ENCODE data around the gene CADPS. TPM values are rescaled to one million over a fixed set of nuclear protein-coding genes. Genes with fewer than 3 reads are reported as not detected.

CADPS gene
- total and polyA plus RNA-seq, 9 donors, result 0.47 to 4.4 (median 1.6) TPM

GRCh38 chr3:62631488-62631887 is 243.7 kb downstream of the CADPS start:
- DNase-seq, result no peak
- Histone ChIP-seq H3K9me3 (replicated peaks; ENCODE audit: control insufficient read depth, low read depth, low read length) (no peaks in the 10 kb centered on the region), H3K27me3 (ENCODE audit: control insufficient read depth, insufficient read depth, low read length) (no peaks in the 10 kb centered on the region), H3K36me3 (ENCODE audit: control insufficient read depth, insufficient read depth, low read length) (no peaks in the 10 kb centered on the region), H3K4me1 (ENCODE audit: control insufficient read depth, insufficient read depth, low read length) (no peaks in the 10 kb centered on the region), H3K27ac (ENCODE audit: low read length) (no peak overlapping the region), H3K4me3 (ENCODE audit: low read length) (no peak overlapping the region)
- WGBS (ENCODE audit: insufficient coverage), result no CpG with 5 or more reads among the region's 2 CpGs

DNA sequence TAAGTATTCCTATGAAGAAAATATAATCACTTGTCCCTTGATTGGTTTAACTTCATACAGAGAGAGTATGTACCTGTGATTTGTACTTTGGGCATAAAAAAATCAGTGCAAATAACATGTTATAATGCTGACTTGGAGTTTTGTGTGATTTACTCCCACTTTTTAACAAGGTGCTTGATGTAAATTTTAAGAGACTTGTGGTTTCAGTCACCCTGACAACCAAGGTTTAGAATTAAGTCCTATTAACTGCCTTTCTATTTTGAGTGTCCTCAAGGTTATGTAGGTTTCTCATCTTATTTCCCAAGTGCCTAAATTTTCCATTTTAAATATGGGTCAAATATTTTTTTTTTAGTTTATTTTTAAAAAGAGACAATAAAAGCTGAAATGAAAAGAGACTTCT is 244.6 kb downstream of the CADPS start:
- H3K27ac ChIP-seq (ENCODE audit: low read length), result no peak overlapping the region
- H3K27me3 ChIP-seq (ENCODE audit: control insufficient read depth, insufficient read depth, low read length), result no peaks in the 10 kb centered on the region
- no peaks in the 10 kb centered on the region for H3K4me1 ChIP-seq (ENCODE audit: control insufficient read depth, insufficient read depth, low read length)
- DNase-seq, result no peak
- H3K36me3 ChIP-seq (ENCODE audit: control insufficient read depth, insufficient read depth, low read length), result no peaks in the 10 kb centered on the region
- no peaks in the 10 kb centered on the region for H3K9me3 ChIP-seq (replicated peaks; ENCODE audit: control insufficient read depth, low read depth, low read length)
- no peak overlapping the region for H3K4me3 ChIP-seq (ENCODE audit: low read length)

DNA sequence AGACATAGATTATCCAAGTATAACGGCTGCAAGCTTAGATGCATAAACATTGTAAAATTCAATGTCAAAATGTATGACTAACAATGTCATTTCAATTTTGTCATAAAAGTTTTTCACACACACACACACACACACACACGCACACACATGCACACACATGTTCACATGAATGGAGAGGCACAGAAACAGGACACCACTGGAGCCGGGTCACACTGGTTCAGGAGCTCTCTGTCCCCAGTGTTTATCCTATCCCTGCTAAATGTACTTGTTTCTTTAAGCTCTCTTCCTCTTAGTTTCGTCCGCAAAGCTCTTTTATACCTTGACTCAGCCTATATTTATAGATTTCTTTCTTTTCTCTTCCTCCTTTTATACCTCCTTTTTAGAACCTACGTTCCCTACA is 249.9 kb downstream of the CADPS start:
- Histone ChIP-seq H3K4me1 (ENCODE audit: control insufficient read depth, insufficient read depth, low read length) (no peaks in the 10 kb centered on the region), H3K27ac (ENCODE audit: low read length) (no peak overlapping the region), H3K36me3 (ENCODE audit: control insufficient read depth, insufficient read depth, low read length) (no peaks in the 10 kb centered on the region), H3K9me3 (replicated peaks; ENCODE audit: control insufficient read depth, low read depth, low read length) (no peaks in the 10 kb centered on the region), H3K27me3 (ENCODE audit: control insufficient read depth, insufficient read depth, low read length) (no peaks in the 10 kb centered on the region), H3K4me3 (ENCODE audit: low read length) (no peak overlapping the region)
- DNase-seq, result no peak
- WGBS (ENCODE audit: insufficient coverage), result 28% methylated on average over 3 of the region's 6 CpGs

DNA sequence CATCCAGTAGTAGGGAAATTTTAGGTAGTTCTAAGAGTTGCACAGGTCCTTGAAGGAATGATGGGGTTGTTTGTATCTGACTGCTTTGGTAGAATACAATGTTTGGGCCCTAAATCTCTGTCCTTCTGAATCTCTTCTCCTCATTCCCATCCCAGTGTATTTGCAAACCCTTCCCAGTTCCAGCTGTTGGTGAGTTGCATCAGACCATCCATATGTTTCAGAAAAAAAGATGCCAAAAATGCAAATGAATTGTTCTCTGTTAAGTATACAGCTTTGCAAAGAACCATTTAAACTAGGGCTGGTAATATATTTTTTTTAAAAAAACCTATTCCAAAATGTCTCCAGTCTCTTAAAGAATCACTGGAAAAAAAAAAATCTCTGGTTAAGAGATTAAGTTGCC is 251.0 kb downstream of the CADPS start:
- H3K4me1 ChIP-seq (ENCODE audit: control insufficient read depth, insufficient read depth, low read length), result no peaks in the 10 kb centered on the region
- DNase-seq, result no peak
- no peaks in the 10 kb centered on the region for H3K9me3 ChIP-seq (replicated peaks; ENCODE audit: control insufficient read depth, low read depth, low read length)
- H3K36me3 ChIP-seq (ENCODE audit: control insufficient read depth, insufficient read depth, low read length), result no peaks in the 10 kb centered on the region
- no peak overlapping the region for H3K4me3 ChIP-seq (ENCODE audit: low read length)
- H3K27me3 ChIP-seq (ENCODE audit: control insufficient read depth, insufficient read depth, low read length), result no peaks in the 10 kb centered on the region
- H3K27ac ChIP-seq (ENCODE audit: low read length), result no peak overlapping the region

DNA sequence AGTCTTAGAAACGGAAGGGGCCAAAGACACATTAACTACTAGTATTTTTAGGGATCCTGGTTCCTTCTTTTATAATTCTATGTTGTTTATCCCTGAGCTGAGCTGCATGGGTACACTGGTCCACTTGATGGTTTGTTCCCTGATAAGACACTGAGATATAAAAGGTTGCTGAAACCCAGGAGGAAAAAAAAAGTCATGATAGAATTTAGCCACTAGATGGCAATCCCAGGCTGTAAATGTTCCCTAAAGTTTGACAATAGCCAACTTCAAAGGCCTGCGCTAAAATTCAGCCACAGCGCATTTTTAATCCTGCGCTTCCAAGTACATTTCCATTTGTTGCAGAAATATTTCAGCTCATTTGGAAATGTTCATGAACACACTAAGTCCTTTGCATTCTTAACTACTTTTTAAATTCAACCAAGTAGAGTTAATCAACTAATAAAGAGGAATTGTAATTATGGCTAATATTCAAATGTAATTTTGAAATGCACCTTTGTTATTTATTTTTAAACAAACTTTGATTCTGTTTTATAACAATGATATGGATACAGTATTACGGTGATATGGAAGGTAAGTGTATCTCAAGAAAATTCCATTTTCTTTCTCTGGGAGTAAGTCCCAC is 252.6 kb downstream of the CADPS start:
- peak; percentile 69 for DNase-seq
- Histone ChIP-seq H3K27ac (ENCODE audit: low read length) (no peak overlapping the region), H3K4me3 (ENCODE audit: low read length) (no peak overlapping the region), H3K36me3 (ENCODE audit: control insufficient read depth, insufficient read depth, low read length) (no peaks in the 10 kb centered on the region), H3K4me1 (ENCODE audit: control insufficient read depth, insufficient read depth, low read length) (no peaks in the 10 kb centered on the region), H3K27me3 (ENCODE audit: control insufficient read depth, insufficient read depth, low read length) (no peaks in the 10 kb centered on the region), H3K9me3 (replicated peaks; ENCODE audit: control insufficient read depth, low read depth, low read length) (no peaks in the 10 kb centered on the region)
- 0% methylated on average over 1 of the region's 5 CpGs for WGBS (ENCODE audit: insufficient coverage)

GRCh38 chr3:62621925-62622324 is 253.3 kb downstream of the CADPS start:
- no peak overlapping the region for H3K4me3 ChIP-seq (ENCODE audit: low read length)
- no peaks in the 10 kb centered on the region for H3K27me3 ChIP-seq (ENCODE audit: control insufficient read depth, insufficient read depth, low read length)
- no peak overlapping the region for H3K27ac ChIP-seq (ENCODE audit: low read length)
- DNase-seq, result no peak
- H3K9me3 ChIP-seq (replicated peaks; ENCODE audit: control insufficient read depth, low read depth, low read length), result no peaks in the 10 kb centered on the region
- H3K36me3 ChIP-seq (ENCODE audit: control insufficient read depth, insufficient read depth, low read length), result no peaks in the 10 kb centered on the region
- no peaks in the 10 kb centered on the region for H3K4me1 ChIP-seq (ENCODE audit: control insufficient read depth, insufficient read depth, low read length)
- WGBS (ENCODE audit: insufficient coverage), result 42% methylated on average over 2 of the region's 6 CpGs

- no peak for DNase-seq
- no peaks in the 10 kb centered on the region for H3K27me3 ChIP-seq (ENCODE audit: control insufficient read depth, insufficient read depth, low read length)
- H3K27ac ChIP-seq (ENCODE audit: low read length), result no peak overlapping the region
- no peaks in the 10 kb centered on the region for H3K9me3 ChIP-seq (replicated peaks; ENCODE audit: control insufficient read depth, low read depth, low read length)
- 100% methylated on average over 1 of the region's 3 CpGs for WGBS (ENCODE audit: insufficient coverage)
- H3K4me3 ChIP-seq (ENCODE audit: low read length), result no peak overlapping the region
- no peaks in the 10 kb centered on the region for H3K36me3 ChIP-seq (ENCODE audit: control insufficient read depth, insufficient read depth, low read length)
- H3K4me1 ChIP-seq (ENCODE audit: control insufficient read depth, insufficient read depth, low read length), result no peaks in the 10 kb centered on the region
Observed at GRCh38 chr3:62621176-62621575, 254.0 kb downstream of the CADPS start.

- no peak overlapping the region for H3K27ac ChIP-seq (ENCODE audit: low read length)
- no peaks in the 10 kb centered on the region for H3K4me1 ChIP-seq (ENCODE audit: control insufficient read depth, insufficient read depth, low read length)
- H3K36me3 ChIP-seq (ENCODE audit: control insufficient read depth, insufficient read depth, low read length), result no peaks in the 10 kb centered on the region
- WGBS (ENCODE audit: insufficient coverage), result no CpG with 5 or more reads among the region's 5 CpGs
- no peaks in the 10 kb centered on the region for H3K27me3 ChIP-seq (ENCODE audit: control insufficient read depth, insufficient read depth, low read length)
- no peaks in the 10 kb centered on the region for H3K9me3 ChIP-seq (replicated peaks; ENCODE audit: control insufficient read depth, low read depth, low read length)
- no peak overlapping the region for H3K4me3 ChIP-seq (ENCODE audit: low read length)
- no peak for DNase-seq
Observed at GRCh38 chr3:62615258-62615849, 259.9 kb downstream of the CADPS start.

DNA sequence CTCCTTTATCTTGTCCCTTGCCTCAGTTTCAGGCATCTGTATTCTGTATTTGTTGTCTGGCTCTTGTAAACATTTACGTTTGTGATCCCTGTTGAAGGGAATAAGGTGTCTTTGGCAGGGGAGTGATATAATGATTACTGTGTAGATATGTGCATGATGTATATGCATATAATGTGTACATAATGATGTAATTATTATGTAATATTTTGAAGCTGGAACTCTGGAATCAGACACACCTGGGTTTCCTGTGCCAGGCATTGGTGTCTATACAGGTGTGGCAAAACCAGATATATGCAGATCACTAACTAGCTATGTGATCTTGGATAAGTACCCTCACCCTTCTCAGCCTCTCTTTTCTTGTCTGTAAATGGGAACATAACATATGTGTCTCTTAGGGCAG is 260.7 kb downstream of the CADPS start:
- Histone ChIP-seq H3K9me3 (replicated peaks; ENCODE audit: control insufficient read depth, low read depth, low read length) (no peaks in the 10 kb centered on the region), H3K27me3 (ENCODE audit: control insufficient read depth, insufficient read depth, low read length) (no peaks in the 10 kb centered on the region), H3K36me3 (ENCODE audit: control insufficient read depth, insufficient read depth, low read length) (no peaks in the 10 kb centered on the region), H3K27ac (ENCODE audit: low read length) (no peak overlapping the region), H3K4me1 (ENCODE audit: control insufficient read depth, insufficient read depth, low read length) (no peaks in the 10 kb centered on the region), H3K4me3 (ENCODE audit: low read length) (no peak overlapping the region)
- DNase-seq, result no peak
- WGBS (ENCODE audit: insufficient coverage), result no CpG with 5 or more reads among the region's 1 CpG

DNA sequence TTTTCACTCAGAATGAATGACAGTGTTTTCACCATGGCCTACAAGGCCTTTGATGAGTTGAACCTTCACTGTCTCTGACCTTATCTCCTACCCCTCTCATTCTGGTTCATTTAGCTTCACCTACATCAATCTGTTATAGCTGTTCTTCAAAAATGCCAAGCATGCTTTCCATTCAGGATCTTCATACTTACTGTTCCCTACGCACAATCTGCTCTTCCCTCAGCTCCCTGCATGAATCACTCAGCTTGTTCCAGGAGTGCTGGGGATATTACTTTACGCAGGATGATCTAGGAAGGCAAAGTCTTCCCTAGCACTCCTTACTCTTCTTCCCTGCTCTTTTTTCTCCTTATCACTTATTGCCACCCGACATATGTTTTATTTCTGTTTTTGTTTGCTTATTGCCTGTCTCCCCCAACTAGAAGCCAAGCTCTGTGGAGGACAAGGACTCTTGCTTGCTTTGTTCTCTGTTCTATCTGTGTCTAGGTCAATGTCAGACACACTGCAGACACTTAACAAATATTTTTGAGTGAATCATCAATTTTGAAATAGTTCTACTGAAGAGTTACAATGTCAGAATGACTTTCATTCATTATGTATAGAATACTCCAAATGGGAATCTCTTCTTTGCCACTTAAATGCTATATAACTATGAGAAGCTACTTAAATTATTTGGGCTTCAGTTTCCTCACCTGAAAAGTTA is 263.5 kb downstream of the CADPS start:
- Histone ChIP-seq H3K4me1 (ENCODE audit: control insufficient read depth, insufficient read depth, low read length) (no peaks in the 10 kb centered on the region), H3K36me3 (ENCODE audit: control insufficient read depth, insufficient read depth, low read length) (no peaks in the 10 kb centered on the region)
- WGBS (ENCODE audit: insufficient coverage), result 83% methylated on average over 2 of the region's 3 CpGs

More for the DNA sequence above, 263.5 kb downstream of the CADPS start:
- no peak for DNase-seq
- no peaks in the 10 kb centered on the region for H3K9me3 ChIP-seq (replicated peaks; ENCODE audit: control insufficient read depth, low read depth, low read length)
- no peak overlapping the region for H3K27ac ChIP-seq (ENCODE audit: low read length)
- H3K4me3 ChIP-seq (ENCODE audit: low read length), result no peak overlapping the region
- no peaks in the 10 kb centered on the region for H3K27me3 ChIP-seq (ENCODE audit: control insufficient read depth, insufficient read depth, low read length)

All from muscle of leg (tissue), 11 donors.